HG03060 (cell line): ENCODE measurements around the gene AMHR2.
"Not testable (repeated sequence)": the region's sequence is repeated elsewhere in the genome, so short reads cannot be mapped to it uniquely, and the experiment has no call there.

ENCODE experiments used
- ATAC-seq: cut with Tn5 transposase; IDR thresholded peaks from one replicate; pipeline ENCODE4 v1.9.1; 2021; ENCODE audit warnings: low read depth, moderate number of reproducible peaks; ENCODE audit not compliant: unreplicated experiment

AMHR2 gene

DNA sequence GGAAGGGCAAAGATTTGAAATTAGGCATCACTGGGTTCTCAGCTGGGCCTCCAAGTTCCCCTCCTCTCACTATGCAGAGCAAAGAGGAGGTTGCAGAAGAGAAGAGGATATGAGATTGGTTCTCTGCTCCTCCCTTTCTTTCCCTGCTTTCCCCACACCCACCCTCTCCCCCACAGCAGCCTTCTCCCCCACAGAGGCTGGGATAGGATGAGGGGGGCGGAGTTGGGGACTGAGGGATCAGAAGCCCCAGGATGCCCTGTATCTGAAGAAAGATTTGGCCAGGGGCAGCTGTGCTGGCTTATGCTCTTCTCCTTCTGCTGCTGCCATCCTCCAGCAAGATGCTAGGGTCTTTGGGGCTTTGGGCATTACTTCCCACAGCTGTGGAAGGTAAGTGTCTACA is at the start of gene AMHR2:
AMHR2 (plus strand) TSS at position 259 of the 400 bp plus-strand sequence; CDS start at position 339, 80 bp downstream.
- ATAC-seq = no peak

- ATAC-seq = not testable (repeated sequence)
Measured at GRCh38 chr12:53374277-53374676, 49.4 kb upstream of the AMHR2 start.

GRCh38 chr12:53376747-53377146 is 46.9 kb upstream of the AMHR2 start:
- ATAC-seq = no peak

- no peak for ATAC-seq
Measured at GRCh38 chr12:53378222-53378621, 45.4 kb upstream of the AMHR2 start.

- ATAC-seq = no peak
Measured at GRCh38 chr12:53378724-53379388, 44.8 kb upstream of the AMHR2 start.

DNA sequence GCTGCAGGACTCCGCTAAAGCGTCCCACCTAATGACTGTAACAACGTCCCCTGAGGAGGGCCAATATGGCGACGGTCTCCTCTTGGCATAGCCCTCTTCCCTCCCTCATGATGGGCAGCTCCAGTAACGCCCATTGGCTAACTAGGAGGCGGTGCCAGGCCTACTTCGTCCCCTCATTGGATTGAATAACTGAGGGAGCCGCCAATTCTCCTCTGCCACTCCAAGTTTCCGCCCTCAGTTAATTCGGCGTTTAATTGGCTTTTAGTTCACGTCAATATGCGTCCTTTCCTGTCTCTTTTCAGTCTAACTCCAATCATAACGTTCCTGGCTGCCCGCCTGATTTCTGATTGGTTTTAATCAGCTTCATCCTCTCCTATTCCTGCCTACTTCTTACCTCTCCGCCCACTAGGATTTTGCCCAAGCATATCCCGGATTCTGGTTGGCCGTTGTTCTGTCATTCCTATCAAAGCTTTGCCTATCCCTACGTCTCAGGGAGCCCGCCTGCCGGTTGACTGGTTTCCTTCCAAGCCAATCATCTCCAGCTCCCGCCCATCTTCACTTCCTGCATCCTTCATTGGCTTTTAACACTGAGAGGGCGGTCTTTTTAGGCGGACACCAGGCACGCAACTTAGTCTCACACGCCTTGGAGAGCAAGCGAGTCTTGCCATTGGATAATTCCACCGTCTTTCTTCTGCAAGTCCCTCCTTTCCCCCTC is 44.1 kb upstream of the AMHR2 start:
- ATAC-seq = peak; percentile 78

DNA sequence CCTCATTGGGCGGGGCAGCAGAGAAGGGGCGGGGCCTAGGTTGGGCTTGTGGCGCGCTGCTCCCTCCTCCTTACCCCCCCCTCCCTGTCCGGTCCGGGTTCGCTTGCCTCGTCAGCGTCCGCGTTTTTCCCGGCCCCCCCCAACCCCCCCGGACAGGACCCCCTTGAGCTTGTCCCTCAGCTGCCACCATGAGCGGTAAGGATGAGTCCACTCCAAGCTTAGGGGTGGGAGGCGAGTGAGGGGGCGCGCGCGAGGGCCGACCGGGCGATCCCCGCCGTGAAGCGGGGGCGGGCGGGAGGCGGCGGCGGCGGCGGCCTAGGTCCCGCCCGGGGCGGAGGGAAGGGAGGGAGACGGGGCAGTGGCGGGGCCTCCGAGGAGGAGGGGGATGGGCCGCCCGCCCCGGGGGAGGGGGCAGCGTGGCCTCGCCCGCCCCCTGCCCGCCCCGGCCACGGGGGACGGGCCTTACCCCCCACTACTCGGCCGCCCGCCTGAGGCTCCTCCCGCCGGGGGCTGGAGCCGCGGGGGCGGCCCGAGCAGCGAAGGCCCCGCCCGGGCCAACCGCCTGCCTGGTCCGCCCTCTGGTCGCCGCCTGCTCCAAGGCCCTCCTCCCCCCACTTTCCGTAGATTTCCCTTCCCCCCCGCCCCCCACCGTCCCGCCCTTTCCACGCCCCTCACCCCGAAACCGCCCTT is 43.4 kb upstream of the AMHR2 start, which contains the start of gene SP1:
SP1 (plus strand) TSS at position 73 of the 690 bp plus-strand sequence; CDS start at position 189, 116 bp downstream.
- ATAC-seq = no peak

GRCh38 chr12:53380794-53381730 is 42.6 kb upstream of the AMHR2 start:
- no peak for ATAC-seq

DNA sequence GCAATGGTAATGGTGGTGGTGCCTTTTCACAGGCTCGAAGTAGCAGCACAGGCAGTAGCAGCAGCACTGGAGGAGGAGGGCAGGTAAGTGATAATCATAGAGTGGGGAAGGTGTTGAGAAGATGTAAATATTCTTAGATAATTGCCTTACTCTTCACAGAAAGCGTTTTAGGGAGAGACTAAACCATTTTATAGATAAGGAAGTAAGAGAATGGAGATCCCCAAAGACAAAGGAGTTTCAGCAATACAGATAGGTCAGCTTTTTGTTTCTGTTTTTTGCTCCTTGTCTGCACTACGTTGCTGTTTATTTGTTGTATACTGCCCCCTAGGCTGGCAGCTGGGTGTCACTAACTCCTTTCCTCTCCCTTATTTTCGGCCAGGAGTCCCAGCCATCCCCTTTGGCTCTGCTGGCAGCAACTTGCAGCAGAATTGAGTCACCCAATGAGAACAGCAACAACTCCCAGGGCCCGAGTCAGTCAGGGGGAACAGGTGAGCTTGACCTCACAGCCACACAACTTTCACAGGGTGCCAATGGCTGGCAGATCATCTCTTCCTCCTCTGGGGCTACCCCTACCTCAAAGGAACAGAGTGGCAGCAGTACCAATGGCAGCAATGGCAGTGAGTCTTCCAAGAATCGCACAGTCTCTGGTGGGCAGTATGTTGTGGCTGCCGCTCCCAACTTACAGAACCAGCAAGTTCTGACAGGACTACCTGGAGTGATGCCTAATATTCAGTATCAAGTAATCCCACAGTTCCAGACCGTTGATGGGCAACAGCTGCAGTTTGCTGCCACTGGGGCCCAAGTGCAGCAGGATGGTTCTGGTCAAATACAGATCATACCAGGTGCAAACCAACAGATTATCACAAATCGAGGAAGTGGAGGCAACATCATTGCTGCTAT is 41.7 kb upstream of the AMHR2 start:
- no peak for ATAC-seq

GRCh38 chr12:53383258-53383657 is 40.4 kb upstream of the AMHR2 start:
- no peak for ATAC-seq

DNA sequence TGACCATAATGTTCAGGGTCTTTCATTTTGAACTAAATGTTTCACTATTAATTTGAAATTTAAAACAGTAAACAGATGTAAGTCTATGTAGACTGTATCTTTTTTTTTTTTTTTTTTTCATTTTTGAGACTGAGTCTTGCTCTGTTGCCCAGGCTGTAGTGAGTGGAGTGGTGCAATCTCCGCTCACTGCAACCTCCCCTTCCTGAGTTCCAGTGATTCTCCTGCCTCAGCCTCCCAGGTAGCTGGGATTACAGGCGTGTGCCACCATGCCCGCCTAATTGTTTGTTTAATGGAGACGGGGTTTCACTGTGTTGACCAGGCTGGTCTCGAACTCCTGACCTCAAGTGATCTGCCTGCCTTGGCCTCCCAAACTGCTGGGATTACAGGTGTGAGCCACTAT is 37.3 kb upstream of the AMHR2 start:
- ATAC-seq = not testable (repeated sequence)

- ATAC-seq = no peak
Measured at GRCh38 chr12:53388932-53389331, 34.7 kb upstream of the AMHR2 start.

DNA sequence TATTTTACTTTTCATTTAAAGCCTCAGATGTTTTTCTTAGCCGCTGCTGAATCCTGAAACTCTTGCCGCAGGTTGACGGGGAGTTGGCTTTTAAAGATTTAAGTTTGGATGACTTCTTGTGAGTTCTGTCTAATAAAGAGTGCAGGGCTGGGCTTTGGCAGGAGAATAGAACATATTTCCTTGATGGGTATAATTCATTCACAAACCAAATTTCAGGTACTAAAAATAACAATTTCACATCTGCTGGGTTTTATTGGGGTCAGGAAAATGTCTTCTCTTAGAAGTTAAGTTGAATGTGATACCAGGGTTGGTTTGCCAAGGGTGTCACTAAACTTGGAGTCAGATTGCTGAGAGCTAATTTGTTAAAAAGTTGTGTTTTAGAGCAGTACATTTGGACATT is 34.0 kb upstream of the AMHR2 start:
- ATAC-seq = no peak

GRCh38 chr12:53391724-53392123 is 31.9 kb upstream of the AMHR2 start:
- ATAC-seq = no peak

DNA sequence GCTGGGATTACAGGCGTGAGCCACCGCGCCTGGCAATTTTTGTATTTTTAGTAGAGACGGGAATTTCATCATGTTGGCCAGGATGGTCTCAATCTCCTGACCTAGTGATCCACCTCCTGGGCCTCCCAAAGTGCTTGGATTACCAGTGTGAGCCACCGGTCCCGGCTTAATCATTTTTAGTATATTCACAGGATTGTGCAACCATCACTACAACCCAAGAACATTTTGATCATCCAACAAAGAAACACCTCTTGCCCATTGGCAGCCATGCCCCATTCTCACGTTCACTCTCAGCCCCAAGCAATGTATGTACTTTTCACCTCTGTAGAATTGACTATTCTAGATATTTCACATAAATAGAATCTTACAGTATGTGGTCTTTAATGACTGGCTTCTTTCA is 23.8 kb upstream of the AMHR2 start:
- no peak for ATAC-seq

DNA sequence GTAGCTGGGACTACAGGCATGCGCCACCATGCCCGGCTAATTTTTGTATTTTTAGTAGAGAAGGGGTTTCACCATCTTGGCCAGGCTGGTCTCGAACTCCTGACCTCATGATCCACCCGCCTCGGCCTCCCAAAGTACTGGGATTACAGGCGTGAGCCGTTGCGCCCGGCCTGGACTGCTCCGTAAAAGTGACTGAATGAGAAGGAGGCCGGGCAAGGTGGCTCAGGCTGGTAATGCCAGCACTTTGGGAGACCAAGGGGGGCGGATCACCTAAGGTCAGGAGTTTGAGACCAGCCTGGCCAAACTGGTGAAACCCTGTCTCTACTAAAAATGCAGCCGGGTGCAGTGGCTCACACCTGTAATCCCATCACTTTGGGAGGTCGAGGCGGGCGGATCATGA is 21.3 kb upstream of the AMHR2 start:
- not testable (repeated sequence) for ATAC-seq

GRCh38 chr12:53402871-53403270 is 20.8 kb upstream of the AMHR2 start:
- ATAC-seq = no peak

DNA sequence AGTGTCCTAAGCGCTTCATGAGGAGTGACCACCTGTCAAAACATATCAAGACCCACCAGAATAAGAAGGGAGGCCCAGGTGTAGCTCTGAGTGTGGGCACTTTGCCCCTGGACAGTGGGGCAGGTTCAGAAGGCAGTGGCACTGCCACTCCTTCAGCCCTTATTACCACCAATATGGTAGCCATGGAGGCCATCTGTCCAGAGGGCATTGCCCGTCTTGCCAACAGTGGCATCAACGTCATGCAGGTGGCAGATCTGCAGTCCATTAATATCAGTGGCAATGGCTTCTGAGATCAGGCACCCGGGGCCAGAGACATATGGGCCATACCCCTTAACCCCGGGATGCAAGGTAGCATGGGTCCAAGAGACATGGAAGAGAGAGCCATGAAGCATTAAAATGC is 12.7 kb upstream of the AMHR2 start:
- ATAC-seq = no peak

GRCh38 chr12:53413485-53414204 is 10.0 kb upstream of the AMHR2 start:
- no peak for ATAC-seq
